ENCODE data around the gene NFU1. TPM values are rescaled to one million over a fixed set of nuclear protein-coding genes. Genes with fewer than 3 reads are reported as not detected.

The NFU1 gene
- total and polyA plus RNA-seq, 2 of the 4 experiments (the other 2 are of a cell fraction): 24.0 to 32.4 TPM

DNA sequence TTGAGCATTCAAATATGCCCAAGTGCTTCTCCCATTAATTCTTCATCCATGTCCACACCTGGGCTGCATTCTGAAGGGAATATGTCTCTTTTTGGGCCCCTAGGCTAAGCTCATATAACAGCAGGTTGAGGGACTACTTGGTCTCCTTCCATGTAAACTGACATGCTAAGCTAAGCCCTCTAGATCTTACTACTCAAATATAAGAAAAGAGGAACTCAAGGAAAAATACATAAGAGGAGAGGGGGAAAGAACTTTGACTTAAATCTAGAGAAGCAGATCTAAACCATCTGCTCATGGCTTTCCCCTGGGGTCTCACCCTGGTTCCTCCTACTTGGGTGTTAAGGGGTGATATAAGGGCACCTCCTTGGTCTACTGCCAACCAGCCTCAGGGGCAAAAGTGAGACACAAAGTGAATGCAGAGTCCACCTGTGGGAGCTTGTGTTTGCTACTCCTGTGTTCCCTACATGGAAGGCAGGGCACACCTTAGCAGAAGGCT lies 19.8 kb upstream of the NFU1 start:
- no peak overlapping the region for H3K14ac ChIP-seq (replicated peaks; ENCODE audit: low read depth, low read length)
- H3K4me2 ChIP-seq (ENCODE audit: low read depth, low read length): no peak overlapping the region
- ChIA-PET CTCF (no interaction called here), POLR2A (ENCODE audit: unreplicated experiment) (no interaction called here)
- H4K8ac ChIP-seq (ENCODE audit: low read depth in 2 of 2, low read length in 2 of 2): no peak overlapping the region
- no peak overlapping the region for H3K18ac ChIP-seq (ENCODE audit: low read depth, low read length)
- no peak overlapping the region for H2BK120ac ChIP-seq (ENCODE audit: low read depth, low read length)
- H4K91ac ChIP-seq (ENCODE audit: insufficient read depth, low read depth, low read length): no peak overlapping the region
- in situ Hi-C loops (cut with MboI; ENCODE audit: low sequenced_read_pairs) (no loop called here), dilution Hi-C loops (cut with HindIII; ENCODE audit: low sequenced_read_pairs, unreplicated experiment) (no loop called here), intact Hi-C loops (cut with micrococcal nuclease) (no loop called here)
- 0 out of 2 replicates have a peak, but pooled peaks cover 2% of the 10 kb centered on the region for H3K4me1 ChIP-seq (ENCODE audit: control insufficient read depth, insufficient read depth, low read length)
- H3K27me3 ChIP-seq (ENCODE audit: control insufficient read depth, insufficient read depth, low read length): no peaks in the 10 kb centered on the region
- H2AK5ac ChIP-seq (ENCODE audit: low read depth, low read length): no peak overlapping the region
- H2BK5ac ChIP-seq (ENCODE audit: low read depth, low read length, poor library complexity, severe bottlenecking): no peak overlapping the region
- DNase-seq (no peak), ATAC-seq (ENCODE audit: low read depth) (no peak)
- 0 out of 2 replicates have a peak, but pooled peaks cover 2% of the 10 kb centered on the region for H3K36me3 ChIP-seq (ENCODE audit: control insufficient read depth, insufficient read depth, low read length)
- H2BK15ac ChIP-seq (ENCODE audit: low read depth, low read length): no peak overlapping the region
- H3K23ac ChIP-seq (ENCODE audit: low read depth, low read length): no peak overlapping the region
- no peak overlapping the region for H3K56ac ChIP-seq (ENCODE audit: extremely low read depth, insufficient read depth, low read length)
- no peaks in the 10 kb centered on the region for H3K9me3 ChIP-seq (ENCODE audit: control insufficient read depth, insufficient read depth, low read length)
- H3K9ac ChIP-seq (ENCODE audit: low read depth, low read length): no peak overlapping the region
- no peaks in the 10 kb centered on the region for H3K9me1 ChIP-seq (ENCODE audit: insufficient read depth, low read length)
- TF ChIP-seq POLR2A (IDR thresholded peaks at IDR 0.05; ENCODE audit: low read depth, low read length) (no peak), MAFK (IDR thresholded peaks at IDR 0.05; ENCODE audit: low read depth, low read length) (no peak), RCOR1 (IDR thresholded peaks at IDR 0.05; ENCODE audit: insufficient replicate concordance, low read length) (no peak), RFX5 (IDR thresholded peaks at IDR 0.05; ENCODE audit: low read depth, low read length) (no peak), RAD21 (IDR thresholded peaks at IDR 0.05; ENCODE audit: low read length) (no peak), FOS (IDR thresholded peaks at IDR 0.05; ENCODE audit: low read depth, low read length) (no peak), CEBPB (IDR thresholded peaks at IDR 0.05; ENCODE audit: low read depth, low read length) (no peak), NFE2L2 (IDR thresholded peaks at IDR 0.05; ENCODE audit: low read depth, low read length) (no peak)
- TF ChIP-seq, protein P1, sequence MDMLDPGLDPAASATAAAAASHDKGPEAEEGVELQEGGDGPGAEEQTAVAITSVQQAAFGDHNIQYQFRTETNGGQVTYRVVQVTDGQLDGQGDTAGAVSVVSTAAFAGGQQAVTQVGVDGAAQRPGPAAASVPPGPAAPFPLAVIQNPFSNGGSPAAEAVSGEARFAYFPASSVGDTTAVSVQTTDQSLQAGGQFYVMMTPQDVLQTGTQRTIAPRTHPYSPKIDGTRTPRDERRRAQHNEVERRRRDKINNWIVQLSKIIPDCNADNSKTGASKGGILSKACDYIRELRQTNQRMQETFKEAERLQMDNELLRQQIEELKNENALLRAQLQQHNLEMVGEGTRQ (IDR thresholded peaks at IDR 0.05; ENCODE audit: low read depth, low read length): no peak
- TF ChIP-seq, protein P2, sequence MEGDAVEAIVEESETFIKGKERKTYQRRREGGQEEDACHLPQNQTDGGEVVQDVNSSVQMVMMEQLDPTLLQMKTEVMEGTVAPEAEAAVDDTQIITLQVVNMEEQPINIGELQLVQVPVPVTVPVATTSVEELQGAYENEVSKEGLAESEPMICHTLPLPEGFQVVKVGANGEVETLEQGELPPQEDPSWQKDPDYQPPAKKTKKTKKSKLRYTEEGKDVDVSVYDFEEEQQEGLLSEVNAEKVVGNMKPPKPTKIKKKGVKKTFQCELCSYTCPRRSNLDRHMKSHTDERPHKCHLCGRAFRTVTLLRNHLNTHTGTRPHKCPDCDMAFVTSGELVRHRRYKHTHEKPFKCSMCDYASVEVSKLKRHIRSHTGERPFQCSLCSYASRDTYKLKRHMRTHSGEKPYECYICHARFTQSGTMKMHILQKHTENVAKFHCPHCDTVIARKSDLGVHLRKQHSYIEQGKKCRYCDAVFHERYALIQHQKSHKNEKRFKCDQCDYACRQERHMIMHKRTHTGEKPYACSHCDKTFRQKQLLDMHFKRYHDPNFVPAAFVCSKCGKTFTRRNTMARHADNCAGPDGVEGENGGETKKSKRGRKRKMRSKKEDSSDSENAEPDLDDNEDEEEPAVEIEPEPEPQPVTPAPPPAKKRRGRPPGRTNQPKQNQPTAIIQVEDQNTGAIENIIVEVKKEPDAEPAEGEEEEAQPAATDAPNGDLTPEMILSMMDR (conservative IDR thresholded peaks at IDR 0.05; ENCODE audit: low read depth, low read length): no peak
- TF ChIP-seq, protein P3, sequence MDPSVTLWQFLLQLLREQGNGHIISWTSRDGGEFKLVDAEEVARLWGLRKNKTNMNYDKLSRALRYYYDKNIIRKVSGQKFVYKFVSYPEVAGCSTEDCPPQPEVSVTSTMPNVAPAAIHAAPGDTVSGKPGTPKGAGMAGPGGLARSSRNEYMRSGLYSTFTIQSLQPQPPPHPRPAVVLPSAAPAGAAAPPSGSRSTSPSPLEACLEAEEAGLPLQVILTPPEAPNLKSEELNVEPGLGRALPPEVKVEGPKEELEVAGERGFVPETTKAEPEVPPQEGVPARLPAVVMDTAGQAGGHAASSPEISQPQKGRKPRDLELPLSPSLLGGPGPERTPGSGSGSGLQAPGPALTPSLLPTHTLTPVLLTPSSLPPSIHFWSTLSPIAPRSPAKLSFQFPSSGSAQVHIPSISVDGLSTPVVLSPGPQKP (IDR thresholded peaks at IDR 0.05; ENCODE audit: borderline replicate concordance, low read depth, low read length): no peak
- no peak overlapping the region for H2AFZ ChIP-seq (replicated peaks; ENCODE audit: low read length, poor library complexity)
- H3K4ac ChIP-seq (ENCODE audit: low read depth, low read length): no peak overlapping the region
- no peaks in the 10 kb centered on the region for H4K20me1 ChIP-seq (ENCODE audit: insufficient read depth, low read length)
- no peaks in the 10 kb centered on the region for H3K79me1 ChIP-seq (ENCODE audit: low read depth in 1 of 2, low read length in 2 of 2)
- no peak overlapping the region for H3K27ac ChIP-seq (ENCODE audit: insufficient read depth, low read length)
- H4K5ac ChIP-seq (ENCODE audit: low read depth, low read length): no peak overlapping the region
- H2AK9ac ChIP-seq (replicated peaks; ENCODE audit: low read depth, low read length, poor library complexity): no peak overlapping the region
- no TSS peak for BruUV-seq (replicated peaks)
- no peak overlapping the region for H2BK20ac ChIP-seq (ENCODE audit: low read depth, low read length)
- no peak overlapping the region for H3K4me3 ChIP-seq (ENCODE audit: insufficient read depth, low read depth, low read length)
